ENCODE results near the gene ZSCAN18. TPM values are rescaled to one million over a fixed set of nuclear protein-coding genes. Genes with fewer than 3 reads are reported as not detected.

ZSCAN18 gene
- total and polyA plus RNA-seq, 2 donors (not counting 3 experiments of a cell fraction or from before 2014, with no cell fraction given) = 15.8 to 17.3 TPM

- H4K20me1 ChIP-seq (replicated peaks; ENCODE audit: control insufficient read depth, extremely low read depth, insufficient read depth, low read length) = no peaks in the 10 kb centered on the region
- no peak overlapping the region for H3K4me2 ChIP-seq (ENCODE audit: insufficient read depth, low read length)
- POLR2A ChIA-PET = interaction anchor here (0.6 kb wide), 1 partner anchor 426 kb away, joined by 4 read pairs; no protein-coding TSS in a partner anchor
- dilution Hi-C loops (cut with MboI; ENCODE audit: extremely low pct_ligation_motif_present, low sequenced_read_pairs) (no loop called here), intact Hi-C loops (cut with micrococcal nuclease) (no loop called here)
- H3K9me3 ChIP-seq (replicated peaks; ENCODE audit: control insufficient read depth, insufficient read depth, low read length) = no peaks in the 10 kb centered on the region
- H3K79me2 ChIP-seq (ENCODE audit: control insufficient read depth, insufficient read depth, low read length) = no peaks in the 10 kb centered on the region
- no peak overlapping the region for H3K27ac ChIP-seq (ENCODE audit: insufficient read depth, low read depth, low read length)
- no peaks in the 10 kb centered on the region for H3K36me3 ChIP-seq (ENCODE audit: control insufficient read depth in 2 of 2, extremely low read depth in 1 of 2, insufficient read depth in 2 of 2, low read length in 2 of 2)
- CTCF ChIA-PET = no interaction called here
- TF ChIP-seq, protein P1, sequence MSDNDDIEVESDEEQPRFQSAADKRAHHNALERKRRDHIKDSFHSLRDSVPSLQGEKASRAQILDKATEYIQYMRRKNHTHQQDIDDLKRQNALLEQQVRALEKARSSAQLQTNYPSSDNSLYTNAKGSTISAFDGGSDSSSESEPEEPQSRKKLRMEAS (IDR thresholded peaks at IDR 0.05; ENCODE audit: insufficient read depth, insufficient read length) = no peak
- TF ChIP-seq EZH2 (IDR thresholded peaks at IDR 0.05; ENCODE audit: borderline replicate concordance, low read depth, low read length, severe bottlenecking) (no peak), FOS (IDR thresholded peaks at IDR 0.05; ENCODE audit: borderline replicate concordance, insufficient read depth, low read length) (no peak), POLR2AphosphoS5 (IDR thresholded peaks at IDR 0.05; ENCODE audit: insufficient read depth, low read depth, low read length) (no peak), POLR2A (IDR thresholded peaks at IDR 0.05; ENCODE audit: low read depth, low read length) (no peak), MYC (IDR thresholded peaks at IDR 0.05; ENCODE audit: low read depth, low read length) (no peak), GATA2 (IDR thresholded peaks at IDR 0.05; ENCODE audit: insufficient read depth, insufficient read length, low read depth, low read length) (no peak), JUN (IDR thresholded peaks at IDR 0.05; ENCODE audit: borderline replicate concordance, insufficient read depth, insufficient read length, low read depth) (no peak)
- TF ChIP-seq, protein P2, sequence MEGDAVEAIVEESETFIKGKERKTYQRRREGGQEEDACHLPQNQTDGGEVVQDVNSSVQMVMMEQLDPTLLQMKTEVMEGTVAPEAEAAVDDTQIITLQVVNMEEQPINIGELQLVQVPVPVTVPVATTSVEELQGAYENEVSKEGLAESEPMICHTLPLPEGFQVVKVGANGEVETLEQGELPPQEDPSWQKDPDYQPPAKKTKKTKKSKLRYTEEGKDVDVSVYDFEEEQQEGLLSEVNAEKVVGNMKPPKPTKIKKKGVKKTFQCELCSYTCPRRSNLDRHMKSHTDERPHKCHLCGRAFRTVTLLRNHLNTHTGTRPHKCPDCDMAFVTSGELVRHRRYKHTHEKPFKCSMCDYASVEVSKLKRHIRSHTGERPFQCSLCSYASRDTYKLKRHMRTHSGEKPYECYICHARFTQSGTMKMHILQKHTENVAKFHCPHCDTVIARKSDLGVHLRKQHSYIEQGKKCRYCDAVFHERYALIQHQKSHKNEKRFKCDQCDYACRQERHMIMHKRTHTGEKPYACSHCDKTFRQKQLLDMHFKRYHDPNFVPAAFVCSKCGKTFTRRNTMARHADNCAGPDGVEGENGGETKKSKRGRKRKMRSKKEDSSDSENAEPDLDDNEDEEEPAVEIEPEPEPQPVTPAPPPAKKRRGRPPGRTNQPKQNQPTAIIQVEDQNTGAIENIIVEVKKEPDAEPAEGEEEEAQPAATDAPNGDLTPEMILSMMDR (IDR thresholded peaks at IDR 0.05; ENCODE audit: extremely low read depth in 1 of 2, insufficient read depth in 1 of 2, low read depth in 1 of 2, low read length in 2 of 2) = no peak
- FAIRE-seq = no peak
- no peak overlapping the region for H3K9ac ChIP-seq (replicated peaks; ENCODE audit: extremely low read depth, insufficient read depth, low read length)
- no peak for DNase-seq (ENCODE audit: low read depth, low spot score)
- H2AFZ ChIP-seq (ENCODE audit: low read depth, low read length) = no peak overlapping the region
- H3K4me1 ChIP-seq (ENCODE audit: control insufficient read depth, extremely low read depth, insufficient read depth, low read length) = no peaks in the 10 kb centered on the region
- no peaks in the 10 kb centered on the region for H3K27me3 ChIP-seq (ENCODE audit: control insufficient read depth in 2 of 2, insufficient read depth in 2 of 2, low read length in 2 of 2)
- BruUV-seq (replicated peaks) = no TSS peak
- no peak overlapping the region for H3K4me3 ChIP-seq (replicated peaks in 1 of 3; ENCODE audit: insufficient read depth in 1 of 3, low read depth in 1 of 3, low read length in 3 of 3)
- no peaks in the 10 kb centered on the region for H3K9me1 ChIP-seq (replicated peaks; ENCODE audit: control insufficient read depth, extremely low read depth, insufficient read depth, low read length)
Observed at GRCh38 chr19:58058467-58058866, 39.6 kb downstream of the ZSCAN18 start.
